Midbrain (tissue), 1 donor: ENCODE data around the gene ADAMTS6.

ENCODE experiments used
- DNase-seq: peaks from one replicate; lab custom pipeline; 2025; lab: John Stamatoyannopoulos, UW

Gene ADAMTS6

GRCh38 chr5:65144136-65144871 lies 337.4 kb downstream of the ADAMTS6 start:
- no peak for DNase-seq

DNA sequence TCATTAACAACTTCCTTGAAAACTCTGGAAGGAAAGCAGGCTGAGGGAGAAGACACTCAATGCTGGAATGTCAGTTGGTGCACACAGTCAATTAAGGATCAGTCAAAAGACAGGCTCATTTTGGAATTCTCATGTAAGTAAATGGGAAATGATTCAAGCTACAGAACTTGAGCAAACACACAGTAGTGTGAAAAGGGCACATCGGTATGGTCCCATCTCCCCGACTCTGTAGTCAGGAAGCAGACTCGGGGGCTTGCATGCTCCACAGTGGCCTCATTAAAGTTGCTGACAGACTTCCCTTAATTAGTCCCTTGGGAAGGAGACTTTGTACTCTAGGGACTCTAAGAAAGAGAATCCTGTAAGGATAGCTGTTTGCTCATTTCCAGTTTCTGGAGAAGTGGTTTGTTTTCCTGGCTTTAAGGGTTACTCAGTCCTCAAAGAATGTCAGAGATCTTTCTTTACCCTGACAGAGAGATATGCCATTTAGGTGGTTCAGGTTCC lies 339.2 kb downstream of the ADAMTS6 start:
- no peak for DNase-seq

GRCh38 chr5:65142016-65142415 lies 339.7 kb downstream of the ADAMTS6 start:
- DNase-seq: no peak

GRCh38 chr5:65141493-65141892 lies 340.2 kb downstream of the ADAMTS6 start:
- no peak for DNase-seq

DNA sequence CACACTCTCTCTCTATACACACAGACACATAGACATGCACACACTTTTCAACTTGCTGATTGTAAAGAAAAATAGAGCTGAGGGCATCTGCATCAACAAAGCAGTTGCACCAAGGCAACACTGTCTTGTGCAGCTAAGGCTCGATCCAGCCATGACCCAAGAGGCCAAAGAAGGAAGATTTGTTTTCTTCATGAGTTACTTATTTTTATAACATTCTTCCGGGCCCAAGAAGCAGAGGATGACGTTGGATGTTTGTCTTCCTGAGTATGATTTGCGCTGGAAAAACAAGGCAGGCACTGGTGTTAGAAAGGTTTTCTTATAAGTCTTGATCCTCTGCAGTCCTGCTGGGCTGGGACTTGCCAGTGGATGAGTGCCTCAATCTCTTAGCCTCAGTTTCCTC lies 344.1 kb downstream of the ADAMTS6 start:
- no peak for DNase-seq

DNA sequence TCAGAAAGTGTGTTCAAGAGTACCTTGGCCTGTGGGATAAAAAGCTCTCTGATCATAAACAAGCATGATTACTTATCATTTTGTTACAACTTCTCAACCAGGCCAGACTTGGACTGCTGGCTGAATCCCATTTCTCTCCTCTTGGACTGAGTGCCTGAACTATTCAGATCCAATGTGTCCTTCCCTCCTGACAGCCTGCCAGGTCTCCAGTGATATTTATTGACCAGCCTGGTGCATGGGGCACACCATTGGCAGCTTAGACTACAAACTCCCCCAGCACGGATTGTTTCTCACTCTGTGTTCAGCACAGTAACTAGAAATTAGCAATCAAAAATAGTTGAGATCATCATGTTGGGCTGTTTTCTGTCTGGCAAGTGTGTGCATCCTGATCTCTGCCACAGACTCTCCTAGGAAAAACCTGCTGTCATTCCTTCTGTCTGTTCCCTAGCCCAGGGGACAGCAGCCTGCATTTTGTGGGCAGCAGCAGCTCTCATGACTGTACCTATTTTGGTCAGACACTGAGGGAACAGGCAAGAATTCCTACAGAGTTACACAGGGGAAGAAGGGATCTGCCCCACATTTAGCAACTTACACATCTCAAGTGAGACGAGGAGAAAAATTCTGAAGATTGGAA lies 348.1 kb downstream of the ADAMTS6 start:
- no peak for DNase-seq

DNA sequence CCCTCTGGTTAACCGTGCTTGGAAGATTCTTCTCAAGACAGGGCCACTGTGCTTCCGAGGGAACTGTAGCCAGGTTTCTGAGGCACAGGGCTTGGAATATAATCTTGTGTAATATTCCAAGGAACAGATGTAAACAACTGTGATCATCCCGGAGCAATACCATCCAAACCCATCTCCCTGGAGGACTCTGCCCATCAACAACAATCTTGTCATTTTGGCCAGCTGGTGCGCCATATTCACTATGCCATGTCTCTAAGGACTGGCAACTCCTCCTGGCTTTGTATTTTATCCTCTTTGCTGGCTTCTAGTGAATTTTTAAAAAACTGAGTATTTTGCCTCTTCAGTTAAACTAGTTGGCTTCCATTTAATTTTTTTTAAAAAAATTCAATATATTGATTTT lies 349.3 kb downstream of the ADAMTS6 start:
- no peak for DNase-seq

- no peak for DNase-seq
Measured at GRCh38 chr5:65128226-65128625, 353.5 kb downstream of the ADAMTS6 start.

- DNase-seq: no peak
Measured at GRCh38 chr5:65127161-65127901, 354.4 kb downstream of the ADAMTS6 start.

- DNase-seq: no peak
Measured at GRCh38 chr5:65126542-65127069, 355.1 kb downstream of the ADAMTS6 start.

GRCh38 chr5:65125591-65126541 lies 355.9 kb downstream of the ADAMTS6 start:
- no peak for DNase-seq

GRCh38 chr5:65121880-65122436 lies 359.8 kb downstream of the ADAMTS6 start:
- DNase-seq: no peak

DNA sequence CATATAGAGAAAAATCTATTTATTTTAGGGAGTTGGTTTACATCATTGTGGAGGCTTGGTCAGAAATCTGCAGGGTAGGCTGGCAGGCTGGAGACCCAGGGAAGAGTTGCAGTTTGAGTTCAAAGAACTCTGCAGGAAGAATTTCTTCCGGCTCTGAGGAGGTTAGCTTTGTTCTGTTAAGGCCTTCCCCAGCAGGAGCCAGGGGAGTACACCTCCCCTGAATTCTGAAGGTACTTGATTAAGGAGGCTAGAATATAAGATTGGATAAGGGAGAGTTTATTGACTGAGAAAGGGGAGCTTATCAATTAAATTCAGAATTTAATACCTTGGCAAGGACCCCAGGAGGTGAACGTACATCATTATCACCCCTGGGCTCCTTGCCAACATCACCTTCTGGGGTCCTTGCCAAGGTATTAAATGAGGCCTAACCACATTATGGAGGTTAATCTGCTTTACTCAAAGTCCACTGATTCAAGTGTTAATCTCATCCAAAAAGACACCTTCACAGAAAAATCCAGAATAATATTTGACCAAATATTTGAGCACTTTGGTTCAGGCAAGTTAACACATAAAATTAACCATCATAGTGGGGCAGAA lies 361.3 kb downstream of the ADAMTS6 start:
- no peak for DNase-seq

- no peak for DNase-seq
Measured at GRCh38 chr5:65117525-65117924, 364.2 kb downstream of the ADAMTS6 start.

- DNase-seq: no peak
Measured at GRCh38 chr5:65113771-65114170, 367.9 kb downstream of the ADAMTS6 start.

- no peak for DNase-seq
Measured at GRCh38 chr5:65111961-65112658, 369.6 kb downstream of the ADAMTS6 start.

GRCh38 chr5:65108786-65109743 lies 372.7 kb downstream of the ADAMTS6 start:
- no peak for DNase-seq

GRCh38 chr5:65105301-65105700 lies 376.4 kb downstream of the ADAMTS6 start:
- DNase-seq: no peak

DNA sequence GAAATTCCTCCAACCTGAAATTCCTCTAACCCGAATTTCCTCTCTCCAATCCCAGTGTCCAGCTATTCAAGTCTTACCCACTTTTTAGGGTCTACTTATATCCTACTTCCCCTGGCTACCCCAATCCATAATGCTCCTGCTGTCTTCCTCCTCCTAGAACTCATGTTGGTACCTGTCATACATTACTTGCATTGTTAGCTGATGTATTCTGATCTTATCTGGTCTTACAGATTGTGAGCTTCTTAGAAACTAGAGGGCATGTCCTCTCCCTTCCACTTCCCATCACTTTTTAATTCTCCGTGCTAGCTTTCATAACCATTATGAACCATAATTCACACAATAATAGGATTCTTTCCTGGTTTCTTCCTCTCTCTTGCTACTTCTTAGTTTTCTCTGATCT lies 376.9 kb downstream of the ADAMTS6 start:
- DNase-seq: no peak
